Measurements from ENCODE around the gene NPDC1.
"Not testable (repeated sequence)": the region's sequence is repeated elsewhere in the genome, so short reads cannot be mapped to it uniquely, and the experiment has no call there.

Gene NPDC1

GRCh38 chr9:137007108-137007815 lies 38.7 kb downstream of the NPDC1 start:
- H4K20me1 ChIP-seq (ENCODE audit: insufficient read depth, low read length): no peaks in the 10 kb centered on the region
- H3K4me3 ChIP-seq (ENCODE audit: low read depth, low read length, poor library complexity, severe bottlenecking): no peak overlapping the region
- H3K9me2 ChIP-seq (ENCODE audit: low read depth, low read length): no peaks in the 10 kb centered on the region
- H3K27me3 ChIP-seq (ENCODE audit: insufficient read depth, low read length): peaks cover under 1% of the 10 kb centered on the region; the same call in 1 of the 2 replicates
- TF ChIP-seq, protein P1, sequence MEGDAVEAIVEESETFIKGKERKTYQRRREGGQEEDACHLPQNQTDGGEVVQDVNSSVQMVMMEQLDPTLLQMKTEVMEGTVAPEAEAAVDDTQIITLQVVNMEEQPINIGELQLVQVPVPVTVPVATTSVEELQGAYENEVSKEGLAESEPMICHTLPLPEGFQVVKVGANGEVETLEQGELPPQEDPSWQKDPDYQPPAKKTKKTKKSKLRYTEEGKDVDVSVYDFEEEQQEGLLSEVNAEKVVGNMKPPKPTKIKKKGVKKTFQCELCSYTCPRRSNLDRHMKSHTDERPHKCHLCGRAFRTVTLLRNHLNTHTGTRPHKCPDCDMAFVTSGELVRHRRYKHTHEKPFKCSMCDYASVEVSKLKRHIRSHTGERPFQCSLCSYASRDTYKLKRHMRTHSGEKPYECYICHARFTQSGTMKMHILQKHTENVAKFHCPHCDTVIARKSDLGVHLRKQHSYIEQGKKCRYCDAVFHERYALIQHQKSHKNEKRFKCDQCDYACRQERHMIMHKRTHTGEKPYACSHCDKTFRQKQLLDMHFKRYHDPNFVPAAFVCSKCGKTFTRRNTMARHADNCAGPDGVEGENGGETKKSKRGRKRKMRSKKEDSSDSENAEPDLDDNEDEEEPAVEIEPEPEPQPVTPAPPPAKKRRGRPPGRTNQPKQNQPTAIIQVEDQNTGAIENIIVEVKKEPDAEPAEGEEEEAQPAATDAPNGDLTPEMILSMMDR (IDR thresholded peaks at IDR 0.05; ENCODE audit: low read length): no peak
- TF ChIP-seq EZH2 (IDR thresholded peaks at IDR 0.05; ENCODE audit: borderline replicate concordance, low read length): no peak
- no peaks in the 10 kb centered on the region for H3K9me3 ChIP-seq (ENCODE audit: low read length)
- no peaks in the 10 kb centered on the region for H3F3A ChIP-seq (ENCODE audit: insufficient read depth, low read length)
- no peak overlapping the region for H3K27ac ChIP-seq (ENCODE audit: low read depth, low read length, poor library complexity, severe bottlenecking)
- no peak overlapping the region for H3K9ac ChIP-seq (ENCODE audit: low read length)
- H3K36me3 ChIP-seq (ENCODE audit: insufficient read depth, low read length): no peaks in the 10 kb centered on the region
- H3K4me1 ChIP-seq (ENCODE audit: insufficient read depth, low read length, severe bottlenecking): no peaks in the 10 kb centered on the region
- no peaks in the 10 kb centered on the region for H3K79me2 ChIP-seq (ENCODE audit: insufficient read depth, low read length)
- H3K4me2 ChIP-seq (ENCODE audit: low read length): no peak overlapping the region
- no peak overlapping the region for H2AFZ ChIP-seq (ENCODE audit: low read length)

GRCh38 chr9:137006116-137007003 lies 39.6 kb downstream of the NPDC1 start:
- H3K27me3 ChIP-seq (ENCODE audit: insufficient read depth, low read length): no peaks in the 10 kb centered on the region; the same call in 1 of the 2 replicates
- no peaks in the 10 kb centered on the region for H3K36me3 ChIP-seq (ENCODE audit: insufficient read depth, low read length)
- H4K20me1 ChIP-seq (ENCODE audit: insufficient read depth, low read length): no peaks in the 10 kb centered on the region
- H3K9ac ChIP-seq (ENCODE audit: low read length): no peak overlapping the region
- H3K4me3 ChIP-seq (ENCODE audit: low read depth, low read length, poor library complexity, severe bottlenecking): no peak overlapping the region
- no peaks in the 10 kb centered on the region for H3F3A ChIP-seq (ENCODE audit: insufficient read depth, low read length)
- H3K9me3 ChIP-seq (ENCODE audit: low read length): no peaks in the 10 kb centered on the region
- TF ChIP-seq, protein P1 (IDR thresholded peaks at IDR 0.05; ENCODE audit: low read length): no peak
- no peak for TF ChIP-seq EZH2 (IDR thresholded peaks at IDR 0.05; ENCODE audit: borderline replicate concordance, low read length)
- H3K4me1 ChIP-seq (ENCODE audit: insufficient read depth, low read length, severe bottlenecking): no peaks in the 10 kb centered on the region
- H3K27ac ChIP-seq (ENCODE audit: low read depth, low read length, poor library complexity, severe bottlenecking): no peak overlapping the region
- H2AFZ ChIP-seq (ENCODE audit: low read length): no peak overlapping the region
- H3K4me2 ChIP-seq (ENCODE audit: low read length): no peak overlapping the region
- no peaks in the 10 kb centered on the region for H3K9me2 ChIP-seq (ENCODE audit: low read depth, low read length)
- H3K79me2 ChIP-seq (ENCODE audit: insufficient read depth, low read length): no peaks in the 10 kb centered on the region

GRCh38 chr9:137004285-137004684 lies 41.7 kb downstream of the NPDC1 start:
- H4K20me1 ChIP-seq (ENCODE audit: insufficient read depth, low read length); H2AFZ ChIP-seq (ENCODE audit: low read length); H3K4me2 ChIP-seq (ENCODE audit: low read length); H3F3A ChIP-seq (ENCODE audit: insufficient read depth, low read length); H3K9me3 ChIP-seq (ENCODE audit: low read length); H3K27me3 ChIP-seq (ENCODE audit: insufficient read depth, low read length); H3K4me1 ChIP-seq (ENCODE audit: insufficient read depth, low read length, severe bottlenecking); H3K9ac ChIP-seq (ENCODE audit: low read length); H3K79me2 ChIP-seq (ENCODE audit: insufficient read depth, low read length); H3K9me2 ChIP-seq (ENCODE audit: low read depth, low read length); H3K4me3 ChIP-seq (ENCODE audit: low read depth, low read length, poor library complexity, severe bottlenecking); H3K36me3 ChIP-seq (ENCODE audit: insufficient read depth, low read length); H3K27ac ChIP-seq (ENCODE audit: low read depth, low read length, poor library complexity, severe bottlenecking): not testable (repeated sequence)
- TF ChIP-seq, protein P1 (IDR thresholded peaks at IDR 0.05; ENCODE audit: low read length): peak; percentile 23; the same call in 1 of the 2 replicates

All from OCI-LY1 (cell line).